ENCODE results near the gene KSR2. TPM values are rescaled to one million over a fixed set of nuclear protein-coding genes. Genes with fewer than 3 reads are reported as not detected.

KSR2 gene
- total RNA-seq, 1 donor from 2014 or later, result 0.47 TPM

- no peak overlapping the region for H3K4me3 Mint-ChIP-seq (ENCODE audit: unreplicated experiment)
- no peak for TF ChIP-seq CTCF (IDR thresholded peaks at IDR 0.05; ENCODE audit: partially characterized antibody, unreplicated experiment)
- H3K27me3 Mint-ChIP-seq (ENCODE audit: unreplicated experiment), result peaks cover 6% of the 10 kb centered on the region
- DNase-seq, result no peak
- no peak overlapping the region for H3K27ac Mint-ChIP-seq (ENCODE audit: unreplicated experiment)
- no peaks in the 10 kb centered on the region for H3K36me3 Mint-ChIP-seq (ENCODE audit: unreplicated experiment)
- no peaks in the 10 kb centered on the region for H3K4me1 Mint-ChIP-seq (ENCODE audit: low read depth, unreplicated experiment)
- H3K9me3 Mint-ChIP-seq (ENCODE audit: unreplicated experiment), result no peaks in the 10 kb centered on the region
Measured at GRCh38 chr12:117485984-117486839, 482.6 kb downstream of the KSR2 start.

- H3K27me3 Mint-ChIP-seq (ENCODE audit: unreplicated experiment), result peaks cover 6% of the 10 kb centered on the region
- no peaks in the 10 kb centered on the region for H3K36me3 Mint-ChIP-seq (ENCODE audit: unreplicated experiment)
- H3K9me3 Mint-ChIP-seq (ENCODE audit: unreplicated experiment), result no peaks in the 10 kb centered on the region
- H3K4me3 Mint-ChIP-seq (ENCODE audit: unreplicated experiment), result no peak overlapping the region
- H3K27ac Mint-ChIP-seq (ENCODE audit: unreplicated experiment), result no peak overlapping the region
- TF ChIP-seq CTCF (IDR thresholded peaks at IDR 0.05; ENCODE audit: partially characterized antibody, unreplicated experiment), result no peak
- no peaks in the 10 kb centered on the region for H3K4me1 Mint-ChIP-seq (ENCODE audit: low read depth, unreplicated experiment)
- DNase-seq, result no peak
Measured at GRCh38 chr12:117484901-117485300, 483.9 kb downstream of the KSR2 start.

- Mint-ChIP-seq H3K4me3 (ENCODE audit: unreplicated experiment) (no peak overlapping the region), H3K27me3 (ENCODE audit: unreplicated experiment) (peaks cover 6% of the 10 kb centered on the region), H3K27ac (ENCODE audit: unreplicated experiment) (no peak overlapping the region), H3K4me1 (ENCODE audit: low read depth, unreplicated experiment) (no peaks in the 10 kb centered on the region), H3K9me3 (ENCODE audit: unreplicated experiment) (no peaks in the 10 kb centered on the region), H3K36me3 (ENCODE audit: unreplicated experiment) (no peaks in the 10 kb centered on the region)
- no peak for DNase-seq
- TF ChIP-seq CTCF (IDR thresholded peaks at IDR 0.05; ENCODE audit: partially characterized antibody, unreplicated experiment), result no peak
Measured at GRCh38 chr12:117483501-117483900, 485.3 kb downstream of the KSR2 start.

GRCh38 chr12:117481470-117481869 is 487.3 kb downstream of the KSR2 start:
- no peak overlapping the region for H3K27ac Mint-ChIP-seq (ENCODE audit: unreplicated experiment)
- no peak overlapping the region for H3K4me3 Mint-ChIP-seq (ENCODE audit: unreplicated experiment)
- DNase-seq, result no peak
- H3K36me3 Mint-ChIP-seq (ENCODE audit: unreplicated experiment), result no peaks in the 10 kb centered on the region
- TF ChIP-seq CTCF (IDR thresholded peaks at IDR 0.05; ENCODE audit: partially characterized antibody, unreplicated experiment), result no peak
- H3K9me3 Mint-ChIP-seq (ENCODE audit: unreplicated experiment), result no peaks in the 10 kb centered on the region
- H3K27me3 Mint-ChIP-seq (ENCODE audit: unreplicated experiment), result peaks cover 2% of the 10 kb centered on the region
- no peaks in the 10 kb centered on the region for H3K4me1 Mint-ChIP-seq (ENCODE audit: low read depth, unreplicated experiment)

GRCh38 chr12:117476341-117476740 is 492.4 kb downstream of the KSR2 start:
- no peaks in the 10 kb centered on the region for H3K36me3 Mint-ChIP-seq (ENCODE audit: unreplicated experiment)
- H3K27ac Mint-ChIP-seq (ENCODE audit: unreplicated experiment), result no peak overlapping the region
- no peaks in the 10 kb centered on the region for H3K9me3 Mint-ChIP-seq (ENCODE audit: unreplicated experiment)

More at GRCh38 chr12:117476341-117476740, 492.4 kb downstream of the KSR2 start:
- Mint-ChIP-seq H3K4me1 (ENCODE audit: low read depth, unreplicated experiment) (no peaks in the 10 kb centered on the region), H3K27me3 (ENCODE audit: unreplicated experiment) (no peaks in the 10 kb centered on the region), H3K4me3 (ENCODE audit: unreplicated experiment) (no peak overlapping the region)
- DNase-seq, result no peak
- no peak for TF ChIP-seq CTCF (IDR thresholded peaks at IDR 0.05; ENCODE audit: partially characterized antibody, unreplicated experiment)
